MM.1S (cell line): ENCODE results near the gene CCDC169.

Source experiments
- DNase-seq: peaks from one replicate; pipeline ENCODE4 v3.0.0-alpha.2; 2015
- H2AFZ ChIP-seq: fragments of 300-600 bp; sonication (generic); 2 replicates; pipeline ENCODE4 v1.6.0; 2016; ENCODE audit warnings: antibody characterized with exemption, low read length
- H3F3A ChIP-seq: fragments of 300-600 bp; sonication (generic); 2 replicates; pipeline ENCODE4 v1.6.1; 2016; ENCODE audit warnings: mild to moderate bottlenecking, antibody characterized with exemption, low read length, moderate library complexity, mixed read lengths; ENCODE audit not compliant: insufficient read depth
- H3K27ac ChIP-seq: fragments of 300-600 bp; sonication (generic); 2 replicates; pipeline ENCODE4 v1.5.1; 2016; ENCODE audit warnings: mild to moderate bottlenecking, low read length
- H3K27me3 ChIP-seq: fragments of 300-600 bp; sonication (generic); replicated peaks from 2 replicates; pipeline ENCODE4 v1.6.0; 2016; ENCODE audit warnings: low read length; ENCODE audit not compliant: insufficient read depth
- H3K36me3 ChIP-seq: fragments of 300-600 bp; sonication (generic); replicated peaks from 2 replicates; pipeline ENCODE4 v1.6.1; 2016; ENCODE audit warnings: mild to moderate bottlenecking, low read length, mixed read lengths; ENCODE audit not compliant: insufficient read depth
- H3K4me1 ChIP-seq: fragments of 300-600 bp; sonication (generic); 2 replicates; pipeline ENCODE4 v1.6.1; 2016; ENCODE audit warnings: low read length, mixed read lengths
- H3K4me2 ChIP-seq: fragments of 300-600 bp; sonication (generic); 2 replicates; pipeline ENCODE4 v1.6.0; 2016; ENCODE audit warnings: low read depth, low read length
- H3K4me3 ChIP-seq: fragments of 300-600 bp; sonication (generic); 2 replicates; pipeline ENCODE4 v1.5.1; 2016; ENCODE audit warnings: low read length, mixed read lengths
- H3K79me2 ChIP-seq: fragments of 300-600 bp; sonication (generic); 2 replicates; pipeline ENCODE4 v1.6.1; 2016; ENCODE audit warnings: mixed run types, low read length, mixed read lengths
- H3K9ac ChIP-seq: fragments of 300-600 bp; sonication (generic); 2 replicates; pipeline ENCODE4 v1.6.1; 2016; ENCODE audit warnings: low read length, mixed read lengths
- H3K9me2 ChIP-seq: fragments of 300-600 bp; sonication (generic); replicated peaks from 2 replicates; pipeline ENCODE4 v1.6.1; 2016; ENCODE audit warnings: mild to moderate bottlenecking, low read length, mixed read lengths; ENCODE audit not compliant: insufficient read depth
- H3K9me3 ChIP-seq: fragments of 300-600 bp; sonication (generic); replicated peaks from 2 replicates; pipeline ENCODE4 v1.6.1; 2016; ENCODE audit warnings: mild to moderate bottlenecking, low read length, mixed read lengths; ENCODE audit not compliant: insufficient read depth
- H4K20me1 ChIP-seq: fragments of 300-600 bp; sonication (generic); 2 replicates; pipeline ENCODE4 v1.6.1; 2016; ENCODE audit warnings: mild to moderate bottlenecking, low read length, moderate library complexity, mixed read lengths; ENCODE audit not compliant: insufficient read depth
- EZH2 ChIP-seq: fragments of 300-600 bp; sonication (generic); optimal IDR thresholded peaks from 2 replicates; pipeline ENCODE3; 2017; ENCODE audit warnings: low read depth, mild to moderate bottlenecking, antibody characterized with exemption, low read length, mixed read lengths
- EZH2phosphoT487 ChIP-seq: fragments of 300-600 bp; sonication (generic); IDR thresholded peaks from 2 replicates; pipeline ENCODE4 v1.6.1; 2018; ENCODE audit warnings: antibody characterized with exemption, low read length
- TF ChIP-seq, protein P1 (sequence below): fragments of 300-600 bp; sonication (generic); IDR thresholded peaks from 2 replicates; pipeline ENCODE4 v1.5.1; 2016; ENCODE audit warnings: antibody characterized with exemption, low read length, mixed read lengths

Gene CCDC169

DNA sequence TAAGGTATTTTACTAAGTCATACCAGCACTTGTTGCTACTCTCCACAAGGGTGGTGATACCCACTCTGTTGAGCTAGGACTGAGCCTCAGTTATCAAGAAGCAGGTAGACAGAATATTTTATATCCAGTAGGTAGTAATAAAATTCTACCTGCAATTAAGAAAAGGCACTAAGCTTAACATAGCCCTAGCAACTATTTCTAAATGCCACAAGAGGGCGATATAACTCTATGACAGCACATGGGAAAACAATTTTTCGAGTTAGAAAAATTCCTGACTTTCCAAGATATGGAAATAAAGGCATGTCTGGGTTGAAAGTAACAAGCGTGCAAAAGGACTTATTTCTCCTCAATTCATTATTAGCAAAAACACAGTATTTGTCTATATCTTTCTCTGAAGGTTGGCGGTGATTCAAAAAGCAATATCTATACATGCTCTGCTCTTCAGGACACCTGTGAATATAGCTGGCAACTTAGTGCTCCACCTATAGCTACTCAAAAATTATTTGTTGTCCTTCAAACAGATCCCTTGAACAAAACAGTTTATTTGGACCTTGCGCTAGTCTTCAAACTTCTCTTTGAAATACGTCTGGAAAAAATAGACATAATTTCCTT, 14.7 kb downstream of the CCDC169 start:
- H3K9me3 ChIP-seq, result no peaks in the 10 kb centered on the region
- H3K9me2 ChIP-seq, result no peaks in the 10 kb centered on the region
- H3K4me3 ChIP-seq, result no peak overlapping the region
- no peaks in the 10 kb centered on the region for H4K20me1 ChIP-seq
- H3K9ac ChIP-seq, result no peak overlapping the region
- no peaks in the 10 kb centered on the region for H3F3A ChIP-seq
- peak; percentile 15 for DNase-seq
- H3K79me2 ChIP-seq, result no peaks in the 10 kb centered on the region
- no peaks in the 10 kb centered on the region for H3K36me3 ChIP-seq
- H3K27ac ChIP-seq, result no peak overlapping the region
- H2AFZ ChIP-seq, result no peak overlapping the region
- TF ChIP-seq EZH2phosphoT487, result no peak
- TF ChIP-seq, protein P1, sequence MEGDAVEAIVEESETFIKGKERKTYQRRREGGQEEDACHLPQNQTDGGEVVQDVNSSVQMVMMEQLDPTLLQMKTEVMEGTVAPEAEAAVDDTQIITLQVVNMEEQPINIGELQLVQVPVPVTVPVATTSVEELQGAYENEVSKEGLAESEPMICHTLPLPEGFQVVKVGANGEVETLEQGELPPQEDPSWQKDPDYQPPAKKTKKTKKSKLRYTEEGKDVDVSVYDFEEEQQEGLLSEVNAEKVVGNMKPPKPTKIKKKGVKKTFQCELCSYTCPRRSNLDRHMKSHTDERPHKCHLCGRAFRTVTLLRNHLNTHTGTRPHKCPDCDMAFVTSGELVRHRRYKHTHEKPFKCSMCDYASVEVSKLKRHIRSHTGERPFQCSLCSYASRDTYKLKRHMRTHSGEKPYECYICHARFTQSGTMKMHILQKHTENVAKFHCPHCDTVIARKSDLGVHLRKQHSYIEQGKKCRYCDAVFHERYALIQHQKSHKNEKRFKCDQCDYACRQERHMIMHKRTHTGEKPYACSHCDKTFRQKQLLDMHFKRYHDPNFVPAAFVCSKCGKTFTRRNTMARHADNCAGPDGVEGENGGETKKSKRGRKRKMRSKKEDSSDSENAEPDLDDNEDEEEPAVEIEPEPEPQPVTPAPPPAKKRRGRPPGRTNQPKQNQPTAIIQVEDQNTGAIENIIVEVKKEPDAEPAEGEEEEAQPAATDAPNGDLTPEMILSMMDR, result peak; percentile 61
- no peak for TF ChIP-seq EZH2
- H3K4me2 ChIP-seq, result no peak overlapping the region
- H3K4me1 ChIP-seq, result no peaks in the 10 kb centered on the region
- no peaks in the 10 kb centered on the region for H3K27me3 ChIP-seq

DNA sequence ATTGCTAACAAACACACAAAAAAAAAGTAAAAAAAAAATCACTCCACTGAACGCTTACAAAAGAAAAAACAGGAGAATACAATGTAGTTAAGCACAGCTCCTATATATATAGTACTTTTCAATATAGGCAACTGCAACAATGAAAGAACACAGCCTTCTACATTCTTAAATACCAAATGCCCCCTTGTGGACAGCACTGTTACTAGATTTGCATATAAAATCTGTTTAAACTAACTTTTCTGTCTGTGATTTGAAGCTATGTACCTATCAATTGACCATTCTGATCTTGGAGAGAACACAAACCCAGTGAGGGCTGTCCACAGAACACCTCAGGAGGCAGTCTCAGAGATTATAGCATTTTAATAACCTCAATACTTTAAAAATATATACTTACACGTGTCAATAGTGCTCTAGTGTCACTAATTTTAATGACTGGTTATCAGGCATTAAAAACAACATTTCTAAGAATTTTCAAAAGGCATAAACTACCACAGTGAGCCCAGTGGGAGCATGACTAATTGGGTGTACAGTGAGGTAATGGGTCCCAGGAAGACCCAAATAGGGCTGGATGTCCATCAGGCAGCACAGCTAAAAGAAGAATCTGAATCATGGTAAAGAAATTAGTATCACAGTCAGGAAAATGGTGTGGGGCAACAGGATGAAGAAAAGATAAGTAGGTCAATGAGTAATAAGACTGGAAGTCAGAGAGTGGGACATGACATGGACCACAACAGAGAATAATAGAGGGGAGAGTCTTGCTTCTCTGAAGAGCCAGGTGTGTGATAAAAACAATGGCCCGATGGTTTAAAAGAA, 22.2 kb downstream of the CCDC169 start:
- H3K27ac ChIP-seq, result no peak overlapping the region
- no peaks in the 10 kb centered on the region for H3K27me3 ChIP-seq
- DNase-seq, result peak; percentile 51
- no peaks in the 10 kb centered on the region for H3K4me1 ChIP-seq
- TF ChIP-seq EZH2phosphoT487 (no peak), EZH2 (no peak)
- TF ChIP-seq, protein P1, result peak; percentile 38
- no peaks in the 10 kb centered on the region for H3F3A ChIP-seq
- H3K4me3 ChIP-seq, result no peak overlapping the region
- no peaks in the 10 kb centered on the region for H3K79me2 ChIP-seq
- H3K9me3 ChIP-seq, result no peaks in the 10 kb centered on the region
- no peak overlapping the region for H2AFZ ChIP-seq
- no peaks in the 10 kb centered on the region for H4K20me1 ChIP-seq
- no peaks in the 10 kb centered on the region for H3K36me3 ChIP-seq
- no peaks in the 10 kb centered on the region for H3K9me2 ChIP-seq
- no peak overlapping the region for H3K4me2 ChIP-seq
- no peak overlapping the region for H3K9ac ChIP-seq

DNA sequence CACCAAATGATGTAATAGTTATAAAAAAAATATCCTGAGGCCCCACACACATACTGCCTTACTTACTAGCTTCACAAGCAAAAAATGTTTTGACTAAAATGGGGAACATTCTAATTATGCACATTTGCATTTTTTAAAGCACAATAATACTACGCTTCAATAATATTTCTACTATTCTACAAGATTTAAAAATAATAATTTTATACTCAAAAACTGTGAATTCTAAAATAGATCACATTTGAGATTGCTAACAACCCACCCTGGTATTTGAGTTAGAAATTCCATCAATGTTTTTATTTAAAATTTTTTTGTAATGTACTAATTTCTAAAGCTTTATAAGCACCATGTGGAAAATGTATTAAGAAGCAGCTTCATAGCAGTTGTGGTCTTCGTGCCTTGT, 24.2 kb downstream of the CCDC169 start:
- H3K9me2 ChIP-seq, result no peaks in the 10 kb centered on the region
- no peak overlapping the region for H3K4me2 ChIP-seq
- no peaks in the 10 kb centered on the region for H3K4me1 ChIP-seq
- no peaks in the 10 kb centered on the region for H3K27me3 ChIP-seq
- TF ChIP-seq EZH2phosphoT487, result no peak
- TF ChIP-seq, protein P1, result no peak
- TF ChIP-seq EZH2, result no peak
- DNase-seq, result no peak
- no peak overlapping the region for H3K9ac ChIP-seq
- H3K4me3 ChIP-seq, result no peak overlapping the region
- H3F3A ChIP-seq, result no peaks in the 10 kb centered on the region
- no peaks in the 10 kb centered on the region for H3K9me3 ChIP-seq
- H3K79me2 ChIP-seq, result no peaks in the 10 kb centered on the region
- no peaks in the 10 kb centered on the region for H4K20me1 ChIP-seq
- H3K27ac ChIP-seq, result no peak overlapping the region
- H3K36me3 ChIP-seq, result no peaks in the 10 kb centered on the region
- no peak overlapping the region for H2AFZ ChIP-seq
